ENCODE measurements around the gene CST11.

Gene CST11

DNA sequence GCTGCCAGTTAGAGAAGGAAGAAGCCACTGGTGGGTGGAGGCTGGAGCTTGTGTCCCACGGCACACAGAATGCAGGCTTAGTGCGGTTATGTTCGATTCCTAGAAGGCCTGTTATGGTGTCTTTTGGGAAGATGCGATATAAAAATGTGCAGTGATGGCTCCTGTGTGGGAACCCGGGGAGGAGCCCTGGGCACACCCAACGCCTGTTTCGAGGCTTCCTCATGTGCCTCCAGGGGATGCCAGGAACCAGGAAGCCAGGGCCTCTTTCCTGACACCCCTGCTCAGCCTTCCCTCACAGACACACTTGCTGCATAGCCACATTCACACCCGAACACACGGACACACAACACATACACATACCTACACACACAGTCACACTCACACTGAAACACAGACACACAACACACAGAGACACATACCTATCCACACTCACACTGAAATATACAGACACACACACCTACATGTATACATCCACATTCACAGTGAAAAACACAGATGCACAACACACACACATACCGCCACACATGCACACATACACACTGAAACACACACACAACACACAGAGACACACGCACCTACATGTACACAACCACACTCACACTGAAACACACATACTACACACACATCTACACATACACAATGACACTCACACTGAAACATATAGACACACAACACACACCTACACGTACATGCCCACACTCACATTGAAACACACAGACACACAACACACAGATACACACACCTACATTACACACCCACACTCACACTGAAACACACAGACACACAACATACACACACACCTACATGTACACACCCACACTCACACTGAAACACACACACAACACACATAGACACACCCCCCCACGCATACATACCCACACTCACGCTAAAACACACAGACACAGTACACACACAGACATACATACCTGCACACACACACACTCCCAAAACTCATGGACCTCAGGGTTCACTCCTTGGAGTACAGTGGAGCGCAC lies 1.2 kb upstream of the CST11 start:
- DNase-seq (ENCODE audit: low read depth), result no peak

DNA sequence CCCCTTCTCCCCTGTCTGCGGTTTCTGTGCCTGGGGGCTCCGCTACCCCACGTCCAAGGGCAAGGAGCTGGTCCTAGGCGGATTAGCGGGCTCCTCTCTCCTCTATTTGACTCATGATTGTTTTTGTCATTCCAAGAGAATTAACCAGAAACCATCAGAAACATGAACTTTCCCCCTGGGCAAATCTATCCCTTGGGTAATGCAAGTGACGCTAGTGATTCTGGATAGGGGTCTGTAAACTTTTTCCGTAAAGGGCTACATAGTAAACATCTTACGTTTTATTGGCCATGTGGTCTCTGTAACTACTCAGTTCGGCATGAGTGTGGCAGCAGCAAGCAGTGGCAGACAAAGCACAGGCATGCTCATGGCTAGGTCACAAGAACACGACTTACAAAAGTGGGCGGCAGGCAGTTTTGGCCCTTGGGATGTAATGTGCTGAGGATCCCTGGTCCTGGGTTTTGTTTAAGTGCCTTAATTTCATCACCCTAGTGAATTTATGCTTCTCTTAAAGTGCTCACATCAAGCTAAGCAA lies 654 bp downstream of the CST11 start:
- DNase-seq (ENCODE audit: low read depth), result no peak

DNA sequence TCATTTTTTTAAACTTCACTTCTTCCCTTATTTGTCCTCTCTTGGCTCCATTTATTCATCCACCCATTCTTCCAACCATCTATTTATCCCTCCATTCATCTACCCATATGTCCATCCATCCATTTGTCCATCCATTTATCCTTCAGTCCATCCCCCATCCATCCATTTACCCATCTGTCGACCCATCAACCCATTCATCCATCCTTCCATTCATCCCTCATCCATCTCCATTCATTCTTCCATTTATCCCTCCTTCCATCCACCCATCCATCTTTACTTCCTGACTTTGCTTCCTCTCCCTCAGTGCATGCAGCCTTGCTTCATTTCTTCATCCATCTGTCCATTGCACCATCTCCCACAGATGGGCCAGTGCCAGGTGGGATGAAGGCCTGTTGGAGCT lies 1.8 kb downstream of the CST11 start:
- DNase-seq (ENCODE audit: low read depth), result no peak

DNA sequence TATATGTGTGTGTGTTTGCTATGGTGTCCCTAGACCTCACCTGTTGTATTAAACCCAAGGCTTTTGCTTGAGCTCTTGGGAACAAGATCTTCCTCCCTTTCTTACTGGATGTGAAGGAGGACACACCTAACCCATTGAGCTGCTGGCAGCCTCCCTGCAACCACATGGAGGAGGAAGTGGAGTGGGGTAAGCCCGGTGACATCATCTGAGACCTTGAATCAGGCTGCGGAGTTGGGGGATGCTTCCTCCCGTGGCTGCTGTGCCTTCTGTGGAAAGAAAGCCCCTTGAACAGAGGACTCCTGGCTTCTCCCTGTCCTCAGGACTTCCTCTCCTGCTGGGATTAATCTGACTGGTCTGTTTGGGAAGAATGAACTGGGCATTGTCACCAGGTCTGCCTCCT lies 3.3 kb downstream of the CST11 start:
- DNase-seq (ENCODE audit: low read depth), result no peak

DNA sequence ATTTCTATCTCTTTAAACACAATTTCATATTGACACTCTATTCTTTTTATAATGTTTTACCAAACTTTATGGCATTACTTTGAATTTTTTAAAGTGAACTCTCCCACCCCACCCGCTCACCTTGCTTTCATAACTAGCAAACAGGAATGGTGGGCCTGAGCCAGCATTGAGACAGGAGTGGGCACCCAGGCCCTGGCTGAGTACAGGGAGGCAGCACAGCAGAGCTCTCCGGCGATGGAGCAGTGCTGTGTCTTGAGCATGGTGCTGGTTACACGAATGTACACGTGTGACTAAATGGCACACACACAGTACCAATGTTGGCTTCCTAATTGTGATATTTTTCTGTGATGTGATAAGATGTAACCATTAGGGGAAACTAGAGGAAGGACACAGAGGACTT lies 4.5 kb downstream of the CST11 start:
- no peak for DNase-seq (ENCODE audit: low read depth)

DNA sequence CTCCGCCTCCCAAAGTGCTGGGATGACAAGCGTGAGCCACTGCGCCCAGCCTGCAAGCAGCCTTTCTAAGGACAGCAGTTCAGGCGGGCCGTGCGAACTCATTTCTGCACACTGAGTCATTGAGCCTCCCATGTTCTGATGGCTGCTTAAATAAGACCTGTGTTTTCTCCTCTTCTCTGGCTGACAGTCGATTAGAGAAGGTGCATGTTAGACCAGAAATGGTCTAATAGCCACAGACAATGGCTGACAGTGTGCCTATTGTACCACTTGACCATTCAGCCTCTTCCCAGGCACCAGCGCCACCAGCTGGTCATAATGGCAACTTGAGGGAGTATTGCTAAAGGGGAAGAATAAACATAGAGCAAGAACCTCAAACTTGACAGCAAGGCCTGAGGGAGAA lies 6.2 kb downstream of the CST11 start:
- DNase-seq (ENCODE audit: low read depth), result no peak

DNA sequence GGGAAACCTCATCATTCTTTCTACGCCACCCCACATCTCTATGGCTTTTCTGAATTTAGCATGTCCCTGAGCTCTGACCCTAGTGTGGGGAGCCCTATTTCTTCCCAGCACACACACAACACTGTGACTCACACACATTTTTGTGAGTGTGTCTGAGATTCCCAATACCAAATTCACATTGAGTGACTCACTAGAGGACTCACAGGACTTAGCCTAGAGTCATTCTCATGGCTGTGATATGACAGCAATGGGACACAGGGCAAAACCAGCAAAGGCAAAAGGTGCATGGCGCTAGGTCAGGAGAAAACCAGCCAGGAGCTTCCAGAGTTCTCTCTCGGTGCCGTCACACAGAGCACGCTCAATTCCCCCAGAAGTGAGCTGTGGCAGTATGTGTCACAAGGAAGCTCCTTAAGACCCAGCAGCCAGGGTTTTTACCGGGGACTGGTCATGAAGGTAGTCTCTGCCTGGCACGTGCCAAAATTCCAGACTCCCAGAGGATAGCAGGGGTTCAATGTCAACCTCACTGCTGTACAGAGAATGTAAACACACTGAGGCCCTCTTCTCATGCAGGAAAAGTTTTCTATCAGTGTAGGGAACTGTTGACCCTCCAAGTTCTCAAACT lies 7.0 kb downstream of the CST11 start:
- DNase-seq (ENCODE audit: low read depth), result no peak

DNA sequence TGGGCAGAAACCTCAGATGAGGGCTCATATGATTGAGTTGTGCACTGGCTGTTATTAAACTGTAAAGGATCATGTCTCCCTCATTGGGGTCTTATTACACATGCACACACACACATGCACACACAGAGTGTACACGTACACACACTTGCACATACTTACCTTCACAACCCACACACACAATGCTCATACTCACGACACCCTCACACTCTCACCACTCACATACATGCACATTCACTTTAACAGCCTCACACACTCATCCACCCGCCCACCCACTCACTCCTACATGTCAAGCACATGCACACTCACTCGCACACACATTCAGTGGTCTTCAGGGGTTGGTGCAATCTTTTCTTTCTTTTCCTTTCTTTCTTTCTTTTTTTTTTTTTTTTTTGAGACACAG lies 7.8 kb downstream of the CST11 start:
- no peak for DNase-seq (ENCODE audit: low read depth)

DNA sequence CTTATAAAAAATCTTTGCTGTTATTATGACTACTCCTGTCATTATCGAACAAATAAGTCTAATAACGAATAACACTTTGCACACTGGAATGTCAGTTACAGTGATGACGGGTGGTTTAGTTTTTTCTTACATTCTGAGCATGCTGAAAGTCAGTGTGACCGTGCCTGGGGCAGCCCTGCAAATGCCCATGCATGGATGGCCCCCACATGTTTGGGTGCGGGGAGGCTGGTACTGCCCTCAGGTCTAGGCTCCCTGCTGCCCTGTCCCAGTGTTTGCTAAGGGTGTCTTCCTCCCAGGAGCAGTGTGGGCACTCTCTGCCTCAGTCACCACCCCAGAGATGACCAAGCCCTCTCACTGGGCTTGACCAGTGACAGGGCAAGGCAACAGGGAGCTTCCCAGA lies 10.2 kb downstream of the CST11 start:
- DNase-seq (ENCODE audit: low read depth), result no peak

DNA sequence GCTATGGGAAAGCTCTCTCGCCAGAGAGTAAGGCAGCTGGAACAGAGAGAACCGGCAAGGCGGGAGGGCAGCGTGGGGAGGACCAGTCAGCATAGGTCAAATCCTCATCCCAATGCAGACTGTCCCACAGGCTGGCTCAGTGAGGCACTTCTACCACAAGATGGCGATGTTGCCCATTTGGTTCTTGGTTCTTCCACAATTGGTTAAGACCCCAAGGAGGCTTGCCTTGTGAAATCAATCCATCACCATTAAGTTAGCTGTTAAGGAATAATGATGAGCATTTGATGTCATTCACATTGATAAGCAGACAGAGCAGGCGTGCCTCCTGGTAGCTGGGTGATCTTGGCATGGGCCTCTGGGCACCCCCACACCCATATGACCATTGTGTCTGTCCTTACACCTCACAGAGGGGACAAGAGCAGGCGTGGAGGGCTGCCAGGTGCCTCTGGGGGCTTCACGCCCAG lies 10.8 kb downstream of the CST11 start:
- peak; percentile 40 for DNase-seq (ENCODE audit: low read depth)

DNA sequence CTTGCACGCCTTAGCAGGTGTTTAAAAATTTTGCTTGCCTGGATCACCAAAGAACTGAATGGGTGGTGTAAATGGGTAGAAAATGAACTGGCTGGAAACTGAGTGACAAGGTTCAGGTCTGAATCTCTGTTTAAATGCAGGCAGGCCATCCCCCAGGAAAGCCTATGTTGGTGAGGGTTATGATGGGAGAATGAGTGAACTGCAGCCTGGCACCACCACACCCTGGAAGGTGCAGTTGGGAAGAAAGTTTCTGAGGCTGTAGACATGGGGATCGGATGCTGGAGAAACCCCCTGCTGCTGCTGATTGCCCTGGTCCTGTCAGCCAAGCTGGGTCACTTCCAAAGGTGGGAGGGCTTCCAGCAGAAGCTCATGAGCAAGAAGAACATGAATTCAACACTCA lies 12.7 kb downstream of the CST11 start:
- DNase-seq (ENCODE audit: low read depth), result no peak

DNA sequence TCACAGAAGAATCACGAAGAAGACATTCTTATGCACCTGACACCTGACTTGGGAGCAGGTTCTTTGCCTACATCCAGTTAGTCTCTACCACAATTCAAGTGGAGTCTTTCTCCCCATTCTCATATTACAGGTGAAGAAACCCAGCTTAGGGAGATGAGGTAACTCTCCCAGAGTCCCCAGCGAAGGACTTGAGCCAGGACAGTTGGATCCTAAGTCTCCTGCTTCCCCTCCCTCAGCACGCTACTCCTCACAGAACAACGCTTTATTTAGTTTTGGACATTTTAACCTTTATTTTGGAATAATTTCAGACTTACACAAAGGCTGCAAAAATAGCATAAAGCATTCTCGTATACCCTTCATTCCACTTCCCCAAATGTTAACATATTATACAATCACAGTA lies 14.0 kb downstream of the CST11 start:
- DNase-seq (ENCODE audit: low read depth), result no peak

DNA sequence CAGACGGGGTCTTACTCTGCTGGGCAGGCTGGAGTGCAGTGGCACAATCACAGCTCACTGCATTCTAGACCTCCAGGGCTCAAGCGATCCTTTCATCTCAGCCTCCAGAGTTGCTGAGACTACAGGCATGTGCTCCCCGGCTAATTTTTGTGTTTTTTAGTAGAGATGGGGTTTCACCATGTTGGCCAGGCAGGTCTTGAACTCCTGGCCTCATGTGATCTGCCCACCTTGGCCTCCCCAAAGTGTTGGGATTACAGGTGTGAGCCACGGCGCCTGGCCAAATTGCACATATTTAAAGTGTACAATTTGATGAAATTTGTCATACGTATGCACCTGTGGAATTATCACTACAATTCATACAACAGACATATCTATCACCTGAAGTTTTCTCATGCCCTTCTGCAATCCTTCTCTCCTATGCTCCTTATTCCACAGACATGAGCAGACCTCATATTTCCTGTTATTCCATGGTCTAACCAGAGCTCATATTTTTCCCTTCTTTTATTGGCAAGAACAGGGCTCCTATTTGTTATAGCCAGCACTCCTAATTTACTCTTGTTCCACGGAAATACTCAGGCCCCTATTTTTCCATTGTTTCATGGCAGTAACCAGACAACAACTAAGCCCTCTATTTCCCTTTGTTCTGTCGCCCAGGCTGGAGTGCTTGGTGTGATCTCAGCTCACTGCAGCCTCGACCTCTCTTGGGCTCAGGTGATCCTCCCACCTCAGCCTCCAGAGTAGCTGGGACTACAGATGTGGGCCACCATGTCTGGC lies 15.4 kb downstream of the CST11 start:
- DNase-seq (ENCODE audit: low read depth), result no peak

DNA sequence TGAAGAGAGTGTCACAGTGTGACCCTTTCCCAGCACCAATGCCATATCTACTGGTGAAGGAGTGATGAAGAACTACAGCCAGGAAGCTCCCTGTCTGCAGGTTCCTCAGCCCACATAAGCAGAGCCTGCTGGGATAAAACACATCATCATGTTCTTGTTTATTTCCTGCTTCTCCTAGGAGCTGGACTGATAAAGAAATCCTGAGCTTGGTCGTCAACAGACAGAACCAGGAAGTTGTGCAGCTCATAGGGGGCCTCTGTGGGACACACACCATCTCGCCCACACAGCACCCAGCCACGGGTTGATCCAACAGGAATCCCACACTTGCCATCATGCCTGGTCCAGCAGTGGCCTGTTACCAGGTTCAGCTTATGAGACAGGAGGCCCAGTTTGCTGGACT lies 16.0 kb downstream of the CST11 start:
- no peak for DNase-seq (ENCODE audit: low read depth)

DNA sequence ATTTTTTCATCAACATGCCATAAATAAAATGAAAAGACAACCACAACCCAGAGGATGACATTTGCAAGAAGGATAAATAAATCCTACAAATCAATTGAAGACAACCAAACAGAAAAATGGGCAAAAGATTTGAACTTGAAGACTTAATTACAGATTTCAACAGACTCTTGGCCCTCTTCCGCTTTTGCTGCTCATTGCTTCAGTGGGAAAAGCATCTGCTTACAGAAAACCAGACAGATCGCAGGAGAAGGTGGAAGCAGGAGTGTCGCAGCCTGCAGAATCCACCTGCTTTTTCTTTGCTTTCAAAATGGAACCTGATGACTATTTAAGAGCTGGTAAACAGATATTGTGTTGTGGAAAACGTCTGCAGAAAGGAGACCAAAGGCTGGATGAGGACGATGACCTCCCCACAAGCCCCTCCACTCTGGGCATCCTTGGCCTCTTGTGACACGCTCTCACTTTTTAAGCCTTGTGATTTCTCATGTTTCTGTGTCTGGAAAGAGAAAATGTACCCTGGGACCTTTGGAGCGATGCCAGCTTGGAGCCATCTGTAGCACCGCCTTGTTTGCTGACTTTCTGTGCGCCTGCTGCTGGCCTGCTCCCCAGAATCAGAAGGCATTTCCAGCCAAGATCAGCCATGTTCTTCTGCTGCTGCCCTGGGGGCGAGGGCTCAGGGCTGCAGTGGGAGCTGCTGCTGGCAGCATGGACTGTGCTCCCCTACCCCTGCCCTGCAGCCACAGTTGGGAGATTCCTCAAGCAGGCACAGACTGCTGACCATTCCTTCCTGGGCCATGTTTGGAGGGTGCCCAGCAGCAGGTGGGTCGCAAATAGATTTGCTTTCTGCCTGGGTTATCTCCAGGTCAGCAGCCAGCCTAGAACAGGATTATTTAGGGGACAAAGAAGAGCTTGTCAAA lies 16.8 kb downstream of the CST11 start:
- DNase-seq (ENCODE audit: low read depth), result no peak

DNA sequence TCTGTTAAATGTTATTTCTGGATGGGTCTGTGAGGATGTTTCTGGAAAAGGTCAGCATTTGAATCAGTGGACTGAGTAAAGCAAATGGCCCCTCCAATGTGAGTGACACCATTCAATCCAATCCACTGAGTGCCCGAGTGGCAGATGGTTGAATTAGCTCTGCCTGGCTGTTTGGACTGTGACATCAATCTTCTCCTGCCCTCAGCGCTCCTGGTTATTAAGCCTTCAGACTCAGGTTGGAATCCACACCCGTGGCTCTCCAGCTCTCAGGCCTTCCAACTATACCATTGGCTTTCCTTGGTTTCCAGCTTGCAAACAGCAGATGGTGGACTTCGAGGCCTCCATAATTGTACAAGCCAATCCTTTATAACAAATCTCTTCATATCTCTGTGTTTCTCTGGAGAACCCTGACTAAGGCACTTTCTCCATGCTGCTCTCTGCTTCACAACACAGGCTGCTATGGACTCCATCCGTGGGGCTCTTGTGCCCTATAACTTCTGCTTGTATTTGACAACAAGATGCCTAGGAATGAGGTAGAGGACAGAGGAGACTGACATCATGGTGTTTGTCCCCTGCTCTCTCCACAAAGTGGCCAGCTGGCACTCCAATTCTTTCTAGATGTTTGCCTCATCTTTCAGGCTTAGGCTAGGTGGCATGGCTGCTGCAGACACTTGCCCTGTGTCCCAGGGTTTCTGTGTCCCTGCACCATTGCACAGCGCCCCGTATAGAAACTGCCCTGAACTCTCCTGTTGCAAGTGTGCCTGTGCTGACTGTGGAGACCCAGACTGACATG lies 18.0 kb downstream of the CST11 start:
- no peak for DNase-seq (ENCODE audit: low read depth)

DNA sequence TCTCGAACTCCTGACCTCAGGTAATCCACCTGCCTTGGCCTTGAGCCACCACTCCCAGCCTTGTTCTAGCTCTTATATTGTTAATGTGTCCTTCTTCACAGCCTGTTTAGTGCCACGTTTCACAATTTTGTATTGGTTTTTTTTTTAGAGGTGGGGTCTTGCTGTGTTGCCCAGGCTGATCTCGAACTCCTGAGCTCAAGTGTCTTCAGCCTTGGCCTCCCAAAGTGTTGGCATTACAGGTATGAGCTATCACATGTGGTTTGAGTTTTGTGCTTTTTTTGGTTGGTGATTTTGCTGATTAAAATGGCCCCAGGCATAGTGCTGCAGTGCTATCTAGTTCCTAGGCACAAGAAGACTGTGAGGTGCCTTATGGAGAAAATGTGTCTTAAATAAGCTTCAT lies 19.0 kb downstream of the CST11 start:
- DNase-seq (ENCODE audit: low read depth), result no peak

DNA sequence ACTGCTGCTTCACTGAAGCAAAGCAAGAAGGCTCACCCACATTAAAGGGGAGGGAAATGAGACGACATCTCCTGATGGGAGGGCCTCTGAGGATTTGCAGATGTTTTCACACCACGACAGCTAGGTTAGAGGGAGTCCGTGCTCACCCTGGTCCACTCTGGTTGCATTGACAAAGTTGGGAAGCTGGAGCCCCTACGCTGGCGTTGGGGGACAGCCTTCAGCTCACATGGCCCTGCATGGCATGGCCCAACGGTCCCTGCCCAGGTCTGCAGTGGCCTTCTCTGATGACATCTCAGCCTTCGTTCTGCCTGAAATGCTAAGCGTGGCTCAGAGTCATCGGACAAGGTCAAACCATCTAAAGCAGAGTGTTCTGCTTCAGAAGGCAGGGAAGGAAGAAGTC lies 27.5 kb downstream of the CST11 start:
- no peak for DNase-seq (ENCODE audit: low read depth)

DNA sequence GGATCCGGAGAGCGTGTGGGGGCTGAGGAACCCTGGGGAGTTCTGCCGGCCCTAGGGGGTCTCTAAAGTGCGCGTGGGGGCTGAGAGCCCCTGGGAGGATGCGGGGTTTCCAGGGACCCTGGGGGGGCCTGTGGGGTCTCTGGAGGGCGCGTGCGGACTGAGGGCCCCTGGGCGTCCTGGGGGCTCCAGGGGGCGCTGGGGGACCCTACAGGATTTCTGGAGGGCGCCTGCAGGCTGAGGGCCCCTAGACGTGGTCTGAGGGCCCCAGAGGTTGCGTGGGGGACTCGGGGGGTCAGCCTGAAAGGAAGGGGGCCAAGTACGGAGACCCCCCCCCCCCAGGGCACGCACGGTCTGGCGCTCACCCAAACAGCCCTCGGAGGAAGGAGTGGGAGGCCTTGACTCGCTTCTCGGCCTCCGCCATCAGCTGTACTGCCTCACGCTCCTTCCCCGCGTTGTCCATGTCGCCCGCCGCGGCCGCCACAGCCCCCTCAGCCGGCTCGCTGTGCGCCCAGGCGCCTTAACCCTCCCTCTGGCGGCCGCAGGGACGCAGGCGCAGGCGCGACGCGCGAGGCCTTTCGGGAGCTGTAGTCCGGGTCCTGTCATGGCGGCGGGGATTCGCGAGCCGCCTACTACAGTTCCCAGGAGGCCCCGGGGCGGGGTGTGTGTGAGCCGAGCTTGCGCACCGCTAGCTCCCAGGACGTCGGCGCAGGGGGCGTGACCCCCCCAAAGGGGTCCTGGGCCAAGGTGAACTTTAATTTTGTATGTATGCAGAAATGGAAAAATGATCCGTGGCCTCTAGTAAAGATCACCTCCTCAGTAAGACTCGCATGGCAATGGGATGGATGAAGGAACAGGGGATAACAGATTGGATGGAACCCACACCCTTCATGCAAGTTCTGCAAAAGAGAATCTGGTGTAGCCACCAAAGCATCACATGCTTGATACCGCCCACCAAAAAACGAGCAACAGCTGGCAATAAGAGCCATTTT lies 31.4 kb downstream of the CST11 start, which contains the start of gene NAPB:
Gene NAPB, minus strand, starts transcription at position 546 of the 989 bp plus-strand sequence. Its CDS starts 86 bp downstream, at position 460.
- DNase-seq (ENCODE audit: low read depth), result peak; percentile 87
